ENCODE measurements around the gene KCNK13.
"Not testable (repeated sequence)": the region's sequence is repeated elsewhere in the genome, so short reads cannot be mapped to it uniquely, and the experiment has no call there.

Gene KCNK13

DNA sequence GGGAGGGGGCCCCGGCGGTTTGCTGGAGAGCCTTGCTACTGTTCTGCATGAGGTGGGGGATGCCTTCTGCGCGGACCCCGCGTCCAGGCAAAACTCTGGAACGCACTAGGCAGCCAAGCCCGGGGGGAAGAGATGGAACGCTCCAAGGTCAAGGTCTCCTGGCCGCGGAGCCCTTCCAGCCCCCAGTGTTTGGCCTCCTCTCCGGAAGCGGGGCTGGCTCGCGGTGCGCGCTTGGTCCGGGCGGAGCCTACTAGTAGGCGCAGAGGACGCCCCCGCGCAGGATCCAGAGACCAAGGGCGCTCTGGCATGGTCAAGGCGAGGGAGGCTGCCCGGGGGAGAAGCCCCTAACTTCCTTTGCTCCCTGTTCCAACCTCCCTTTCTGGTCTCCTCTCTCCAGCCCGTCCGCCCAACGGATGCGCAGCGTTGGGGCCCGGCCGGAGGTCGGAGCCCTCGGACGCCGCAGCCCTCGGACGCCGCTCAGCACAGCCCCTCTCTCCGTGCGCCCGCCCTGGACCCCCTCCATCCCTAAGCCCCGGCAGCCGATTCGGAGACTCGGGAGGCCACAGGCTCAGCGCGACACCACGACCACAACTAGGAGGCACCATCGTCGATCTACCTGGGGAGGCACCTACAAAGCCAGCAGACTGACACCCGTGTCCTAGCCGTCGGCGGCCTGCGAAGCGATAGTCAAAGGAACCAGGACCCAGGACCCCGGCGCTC is 669 bp upstream of the KCNK13 start:
- H3K4me1 ChIP-seq (ENCODE audit: control insufficient read depth, insufficient read depth, low read length, poor library complexity, severe bottlenecking), result no peaks in the 10 kb centered on the region
- no peaks in the 10 kb centered on the region for H3K9me3 ChIP-seq (ENCODE audit: control insufficient read depth, low read length)
- no peak overlapping the region for H3K27ac ChIP-seq (ENCODE audit: low read depth, low read length, severe bottlenecking)
- H3K36me3 ChIP-seq (ENCODE audit: control insufficient read depth, insufficient read depth, low read length), result no peaks in the 10 kb centered on the region
- 0 to 2% methylated on average over 25 to 47 of the region's 60 CpGs for WGBS, 2 experiments (ENCODE audit: insufficient coverage in 2 of 2)
- H3K4me3 ChIP-seq (ENCODE audit: extremely low read depth, insufficient read depth, low read length, poor library complexity, severe bottlenecking), result peak overlapping the region; percentile 33

DNA sequence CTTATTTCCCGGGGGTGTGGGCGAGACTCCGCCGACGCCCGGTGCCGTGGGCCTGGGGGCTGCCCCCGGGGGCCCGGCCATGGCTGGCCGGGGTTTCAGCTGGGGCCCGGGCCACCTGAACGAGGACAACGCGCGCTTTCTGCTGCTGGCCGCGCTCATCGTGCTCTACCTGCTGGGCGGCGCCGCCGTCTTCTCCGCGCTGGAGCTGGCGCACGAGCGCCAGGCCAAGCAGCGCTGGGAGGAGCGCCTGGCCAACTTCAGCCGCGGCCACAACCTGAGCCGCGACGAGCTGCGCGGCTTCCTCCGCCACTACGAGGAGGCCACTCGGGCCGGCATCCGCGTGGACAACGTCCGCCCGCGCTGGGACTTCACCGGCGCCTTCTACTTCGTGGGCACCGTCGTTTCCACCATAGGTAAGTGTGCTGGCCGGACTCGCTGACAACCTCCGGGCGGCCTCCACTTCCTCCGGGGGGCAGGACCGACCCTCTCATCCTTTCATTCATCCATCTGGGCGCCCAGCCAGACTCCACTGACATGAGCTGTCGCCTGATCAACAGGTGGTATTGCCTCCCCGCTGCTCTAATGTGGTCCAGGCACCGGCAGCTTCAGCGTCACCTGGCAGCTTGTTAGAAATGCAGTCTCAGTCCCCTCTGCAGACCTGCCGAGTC is 467 bp downstream of the KCNK13 start:
- peak overlapping the region; percentile 31 for H3K4me3 ChIP-seq (ENCODE audit: extremely low read depth, insufficient read depth, low read length, poor library complexity, severe bottlenecking)
- no peaks in the 10 kb centered on the region for H3K4me1 ChIP-seq (ENCODE audit: control insufficient read depth, insufficient read depth, low read length, poor library complexity, severe bottlenecking)
- no peaks in the 10 kb centered on the region for H3K36me3 ChIP-seq (ENCODE audit: control insufficient read depth, insufficient read depth, low read length)
- no peak overlapping the region for H3K27ac ChIP-seq (ENCODE audit: low read depth, low read length, severe bottlenecking)
- H3K9me3 ChIP-seq (ENCODE audit: control insufficient read depth, low read length), result no peaks in the 10 kb centered on the region
- WGBS, 2 experiments (ENCODE audit: insufficient coverage in 2 of 2), result 2% methylated on average over 51 to 61 of the region's 63 CpGs

DNA sequence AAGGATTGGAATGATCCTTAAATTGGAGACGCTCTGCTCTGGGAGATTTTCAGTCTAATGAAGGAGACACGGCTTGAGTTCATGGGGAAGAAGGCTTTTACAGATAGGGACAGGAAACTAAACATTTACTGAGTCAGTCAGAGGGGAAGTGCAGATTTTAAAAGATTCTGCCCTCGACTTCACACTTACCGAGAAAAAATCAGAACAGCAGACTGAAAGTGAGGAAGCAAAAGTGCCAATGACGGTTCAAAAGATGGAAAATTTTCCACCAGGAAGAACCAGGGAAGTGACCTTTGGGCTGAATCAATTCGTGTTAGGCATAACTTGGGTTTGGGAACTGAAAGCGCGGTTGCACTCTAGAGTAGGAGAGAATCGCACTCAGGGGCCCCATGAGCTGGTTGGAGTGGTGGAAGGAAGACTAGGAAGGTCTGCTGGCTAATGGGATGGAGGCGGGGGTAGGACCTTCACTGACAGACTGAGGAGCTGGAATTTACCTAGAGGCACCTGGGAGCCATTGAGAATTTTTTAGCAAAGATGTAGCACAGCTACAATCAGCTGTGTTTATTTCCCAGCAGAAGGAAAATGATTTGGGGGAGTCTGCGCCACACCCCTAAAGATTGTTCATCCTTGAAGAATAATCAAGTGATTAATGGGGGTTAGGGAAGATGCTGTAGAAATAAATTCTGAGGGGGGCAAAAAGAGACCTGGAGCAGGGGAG is 1.2 kb downstream of the KCNK13 start:
- Histone ChIP-seq H3K36me3 (ENCODE audit: control insufficient read depth, insufficient read depth, low read length) (no peaks in the 10 kb centered on the region), H3K27ac (ENCODE audit: low read depth, low read length, severe bottlenecking) (no peak overlapping the region), H3K4me1 (ENCODE audit: control insufficient read depth, insufficient read depth, low read length, poor library complexity, severe bottlenecking) (no peaks in the 10 kb centered on the region), H3K9me3 (ENCODE audit: control insufficient read depth, low read length) (no peaks in the 10 kb centered on the region), H3K4me3 (ENCODE audit: extremely low read depth, insufficient read depth, low read length, poor library complexity, severe bottlenecking) (no peak overlapping the region)
- 28 to 39% methylated on average over 9 to 11 of the region's 11 CpGs for WGBS, 2 experiments (ENCODE audit: insufficient coverage in 2 of 2)

DNA sequence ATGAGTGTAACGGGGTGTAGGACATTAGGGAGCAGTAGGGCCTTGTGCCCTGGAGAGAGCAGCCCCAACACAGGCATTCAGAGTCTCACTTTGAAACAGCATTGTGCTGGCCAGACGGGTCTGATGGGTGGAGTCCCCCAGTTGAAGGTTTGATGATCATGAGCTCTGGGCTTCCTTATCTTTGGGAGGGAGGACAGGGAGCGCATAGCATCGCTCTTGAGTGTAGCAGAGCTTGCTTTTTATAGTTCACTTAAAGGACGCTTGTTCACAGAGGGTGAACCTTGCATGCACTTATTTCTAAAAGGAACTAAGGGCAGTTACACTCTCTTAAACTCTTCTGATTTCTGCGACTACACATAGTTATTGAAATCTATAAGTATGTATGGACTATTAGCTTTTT is 10.6 kb downstream of the KCNK13 start:
- no peak overlapping the region for H3K4me3 ChIP-seq (ENCODE audit: extremely low read depth, insufficient read depth, low read length, poor library complexity, severe bottlenecking)
- WGBS, 2 experiments (ENCODE audit: insufficient coverage in 2 of 2), result 80 to 83% methylated on average over 2 to 4 of the region's 6 CpGs
- H3K36me3 ChIP-seq (ENCODE audit: control insufficient read depth, insufficient read depth, low read length), result no peaks in the 10 kb centered on the region
- H3K9me3 ChIP-seq (ENCODE audit: control insufficient read depth, low read length), result no peaks in the 10 kb centered on the region
- H3K27ac ChIP-seq (ENCODE audit: low read depth, low read length, severe bottlenecking), result no peak overlapping the region
- H3K4me1 ChIP-seq (ENCODE audit: control insufficient read depth, insufficient read depth, low read length, poor library complexity, severe bottlenecking), result no peaks in the 10 kb centered on the region

DNA sequence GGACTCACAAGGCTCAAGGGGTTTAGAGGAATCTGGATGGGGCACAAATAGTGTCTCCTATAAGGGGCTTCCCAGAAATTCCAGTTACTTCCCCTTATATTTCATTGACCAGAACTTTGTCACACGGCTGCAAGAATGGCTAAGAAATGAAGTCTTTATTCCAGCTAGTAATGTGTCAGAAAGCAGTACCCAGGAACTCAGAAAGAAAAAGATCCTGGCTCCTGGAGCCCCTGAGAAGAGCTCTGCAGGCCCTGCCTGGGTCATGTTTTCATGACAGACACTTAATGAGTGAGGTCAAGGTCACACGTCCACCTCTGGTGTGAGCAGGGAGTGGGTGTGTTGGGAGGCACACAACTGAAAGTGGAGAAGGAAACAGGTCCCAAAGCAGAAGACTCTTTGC is 17.8 kb downstream of the KCNK13 start:
- WGBS, 2 experiments (ENCODE audit: insufficient coverage in 2 of 2), result 88 to 90% methylated on average over 2 of the region's 2 CpGs
- Histone ChIP-seq H3K4me3 (ENCODE audit: extremely low read depth, insufficient read depth, low read length, poor library complexity, severe bottlenecking) (no peak overlapping the region), H3K27ac (ENCODE audit: low read depth, low read length, severe bottlenecking) (no peak overlapping the region), H3K36me3 (ENCODE audit: control insufficient read depth, insufficient read depth, low read length) (no peaks in the 10 kb centered on the region), H3K9me3 (ENCODE audit: control insufficient read depth, low read length) (no peaks in the 10 kb centered on the region), H3K4me1 (ENCODE audit: control insufficient read depth, insufficient read depth, low read length, poor library complexity, severe bottlenecking) (no peaks in the 10 kb centered on the region)

DNA sequence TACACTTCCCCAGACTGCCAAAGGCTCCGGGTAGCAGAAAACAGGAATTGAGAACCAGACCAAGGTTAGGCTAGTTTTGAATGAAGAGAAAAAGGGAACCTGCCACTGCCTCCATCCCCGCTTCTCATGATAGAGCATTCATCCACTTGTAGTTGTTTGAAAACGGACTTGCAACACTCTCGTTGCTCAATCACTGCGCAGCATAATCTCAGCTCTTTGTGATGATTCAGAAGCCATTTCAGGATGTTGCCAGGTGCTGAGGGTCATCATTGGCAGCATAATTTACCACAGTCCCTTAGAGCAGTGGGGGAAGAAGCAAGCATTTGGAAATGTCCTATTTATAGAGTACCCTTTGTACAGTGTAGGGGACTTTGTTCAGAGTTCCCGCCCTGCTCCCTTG is 25.6 kb downstream of the KCNK13 start:
- Histone ChIP-seq H3K27ac (ENCODE audit: low read depth, low read length, severe bottlenecking) (no peak overlapping the region), H3K36me3 (ENCODE audit: control insufficient read depth, insufficient read depth, low read length) (no peaks in the 10 kb centered on the region), H3K4me1 (ENCODE audit: control insufficient read depth, insufficient read depth, low read length, poor library complexity, severe bottlenecking) (no peaks in the 10 kb centered on the region), H3K9me3 (ENCODE audit: control insufficient read depth, low read length) (no peaks in the 10 kb centered on the region), H3K4me3 (ENCODE audit: extremely low read depth, insufficient read depth, low read length, poor library complexity, severe bottlenecking) (no peak overlapping the region)
- WGBS, 2 experiments (ENCODE audit: insufficient coverage in 2 of 2), result 78 to 95% methylated on average over 5 to 6 of the region's 6 CpGs

DNA sequence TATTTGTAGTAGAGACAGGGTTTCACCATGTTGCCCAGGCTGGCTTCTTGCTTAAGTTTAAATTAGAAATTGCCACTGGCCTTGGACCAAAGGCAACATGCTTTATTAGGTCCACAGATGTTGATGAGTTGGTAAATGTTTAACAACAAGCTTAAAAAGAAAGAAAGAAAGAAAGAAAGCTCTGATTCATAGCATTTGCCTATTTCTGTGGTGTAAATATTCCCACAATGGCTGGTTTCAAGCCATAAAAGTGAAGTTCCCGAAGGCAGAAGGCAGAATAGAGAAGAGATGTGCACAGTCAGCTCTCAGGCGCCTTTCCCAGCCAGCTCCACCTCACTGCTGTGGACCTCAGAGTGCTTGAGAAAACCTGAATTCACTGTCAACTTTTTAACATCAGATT is 26.4 kb downstream of the KCNK13 start:
- Histone ChIP-seq H3K36me3 (ENCODE audit: control insufficient read depth, insufficient read depth, low read length) (no peaks in the 10 kb centered on the region), H3K9me3 (ENCODE audit: control insufficient read depth, low read length) (no peaks in the 10 kb centered on the region), H3K27ac (ENCODE audit: low read depth, low read length, severe bottlenecking) (no peak overlapping the region), H3K4me1 (ENCODE audit: control insufficient read depth, insufficient read depth, low read length, poor library complexity, severe bottlenecking) (no peaks in the 10 kb centered on the region), H3K4me3 (ENCODE audit: extremely low read depth, insufficient read depth, low read length, poor library complexity, severe bottlenecking) (no peak overlapping the region)
- 84 to 86% methylated on average over 1 to 2 of the region's 2 CpGs for WGBS, 2 experiments (ENCODE audit: insufficient coverage in 2 of 2)

DNA sequence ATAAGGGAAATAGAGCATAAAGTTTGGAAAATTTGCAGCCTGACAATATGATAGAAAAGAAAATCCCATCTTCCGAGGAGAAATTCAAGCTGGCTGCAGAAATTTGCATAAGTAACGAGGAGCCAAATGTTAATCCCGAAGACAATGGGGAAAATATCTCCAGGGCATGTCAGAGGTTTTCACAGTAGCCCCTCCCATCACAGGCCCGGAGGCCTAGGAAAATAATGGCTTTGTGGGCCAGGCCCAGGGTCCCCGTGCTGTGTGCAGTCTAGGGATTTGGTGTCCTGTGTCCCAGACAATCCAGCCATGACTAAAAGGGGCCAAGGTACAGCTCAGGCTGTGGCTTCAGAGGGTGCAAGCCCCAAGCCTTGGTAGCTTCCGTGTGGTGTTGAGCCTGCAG is 27.7 kb downstream of the KCNK13 start:
- not testable (repeated sequence) for H3K9me3 ChIP-seq (ENCODE audit: control insufficient read depth, low read length); H3K27ac ChIP-seq (ENCODE audit: low read depth, low read length, severe bottlenecking); H3K4me1 ChIP-seq (ENCODE audit: control insufficient read depth, insufficient read depth, low read length, poor library complexity, severe bottlenecking); H3K36me3 ChIP-seq (ENCODE audit: control insufficient read depth, insufficient read depth, low read length); H3K4me3 ChIP-seq (ENCODE audit: extremely low read depth, insufficient read depth, low read length, poor library complexity, severe bottlenecking)
- WGBS, 2 experiments (ENCODE audit: insufficient coverage in 2 of 2), result 36 to 52% methylated on average over 5 to 6 of the region's 6 CpGs

DNA sequence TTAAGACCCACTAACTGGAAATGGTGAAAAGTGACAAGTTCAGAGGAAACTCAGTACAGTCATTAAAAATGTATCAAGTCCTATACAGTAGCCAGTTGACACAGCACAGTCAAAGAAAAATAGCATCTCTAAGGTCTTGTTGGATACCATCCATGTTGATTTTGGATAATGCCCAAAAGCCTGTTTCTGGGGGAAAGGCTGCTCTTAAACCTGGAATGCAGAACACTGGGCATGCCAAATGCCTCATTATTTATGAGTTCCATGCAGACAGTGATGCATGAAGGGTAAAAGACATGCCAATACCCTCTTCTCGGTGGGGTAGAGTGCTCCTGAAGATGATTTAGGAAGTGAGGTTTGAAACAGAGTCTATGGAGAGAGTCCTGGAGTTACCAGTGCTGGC is 29.6 kb downstream of the KCNK13 start:
- no peaks in the 10 kb centered on the region for H3K4me1 ChIP-seq (ENCODE audit: control insufficient read depth, insufficient read depth, low read length, poor library complexity, severe bottlenecking)
- H3K4me3 ChIP-seq (ENCODE audit: extremely low read depth, insufficient read depth, low read length, poor library complexity, severe bottlenecking), result no peak overlapping the region
- WGBS, 2 experiments (ENCODE audit: insufficient coverage in 2 of 2), result 89 to 92% methylated on average over 1 of the region's 1 CpG
- H3K27ac ChIP-seq (ENCODE audit: low read depth, low read length, severe bottlenecking), result no peak overlapping the region
- H3K9me3 ChIP-seq (ENCODE audit: control insufficient read depth, low read length), result no peaks in the 10 kb centered on the region
- no peaks in the 10 kb centered on the region for H3K36me3 ChIP-seq (ENCODE audit: control insufficient read depth, insufficient read depth, low read length)

DNA sequence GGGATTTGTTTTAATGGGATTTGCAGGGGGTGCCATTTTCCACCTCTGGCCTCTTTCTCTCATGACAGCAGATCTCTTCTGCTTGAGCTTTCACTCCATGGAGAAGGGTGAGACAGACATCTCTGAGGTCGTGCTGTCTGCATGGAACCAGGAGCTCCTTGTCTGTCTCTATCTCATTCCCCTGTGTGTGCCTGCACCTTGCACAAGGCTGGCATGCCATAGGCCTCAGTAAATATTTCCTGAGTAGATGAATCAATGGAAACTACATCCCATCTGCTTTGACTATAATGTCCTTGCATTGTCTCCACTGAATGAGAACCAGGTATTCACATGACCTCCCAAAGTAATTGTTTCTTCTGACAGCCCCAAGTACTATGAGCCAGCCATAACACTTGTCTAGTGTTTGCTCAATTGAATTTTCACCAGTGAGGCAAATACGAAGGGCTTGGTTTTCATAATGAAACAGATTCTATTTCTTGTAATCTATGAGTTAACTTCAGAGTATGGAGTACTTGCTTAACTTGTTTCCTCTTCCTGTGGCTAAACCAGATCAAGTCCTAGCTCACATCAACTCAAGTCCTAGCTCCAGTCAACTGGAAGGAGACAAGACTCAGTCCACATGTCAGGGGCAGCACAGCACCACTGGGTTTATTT is 32.3 kb downstream of the KCNK13 start:
- 33 to 80% methylated on average over 1 of the region's 2 CpGs for WGBS, 2 experiments (ENCODE audit: insufficient coverage in 2 of 2)
- H3K4me1 ChIP-seq (ENCODE audit: control insufficient read depth, insufficient read depth, low read length, poor library complexity, severe bottlenecking), result no peaks in the 10 kb centered on the region

More for the DNA sequence above, 32.3 kb downstream of the KCNK13 start:
- Histone ChIP-seq H3K4me3 (ENCODE audit: extremely low read depth, insufficient read depth, low read length, poor library complexity, severe bottlenecking) (no peak overlapping the region), H3K36me3 (ENCODE audit: control insufficient read depth, insufficient read depth, low read length) (no peaks in the 10 kb centered on the region), H3K27ac (ENCODE audit: low read depth, low read length, severe bottlenecking) (no peak overlapping the region), H3K9me3 (ENCODE audit: control insufficient read depth, low read length) (no peaks in the 10 kb centered on the region)

Measured in mesodermal cell (in vitro differentiated cells).